H1 (cell line): Measurements from ENCODE around the gene GKN2. TPM values are rescaled to one million over a fixed set of nuclear protein-coding genes. Genes with fewer than 3 reads are reported as not detected.
A peak's percentile ranks its signal among the peaks of the same experiment; 100 is the strongest.

Source experiments
- BACH1 ChIP-seq: IDR thresholded peaks from 2 replicates; pipeline ENCODE4 v1.6.1; 2012; ENCODE audit warnings: low read length, improper control_type of control experiment
- CEBPB ChIP-seq: IDR thresholded peaks from 2 replicates; pipeline ENCODE4 v1.6.1; 2012; ENCODE audit warnings: low read depth, low read length
- CHD1 ChIP-seq: IDR thresholded peaks from 2 replicates; pipeline ENCODE4 v1.6.1; 2012; ENCODE audit warnings: low read depth, low read length, improper control_type of control experiment
- EP300 ChIP-seq, 2 experiments: IDR thresholded peaks; 1 replicate in 1 of 2; 2 replicates in 1 of 2; pipeline ENCODE4 v1.6.1; 2011 to 2012; ENCODE audit warnings: low read depth in 2 of 2, low read length in 2 of 2, mild to moderate bottlenecking in 2 of 2, borderline replicate concordance in 1 of 2, inconsistent platforms in 1 of 2, moderate library complexity in 1 of 2
- FOSL1 ChIP-seq: IDR thresholded peaks from 2 replicates; pipeline ENCODE4 v1.6.1; 2011; ENCODE audit warnings: mild to moderate bottlenecking, low read depth, low read length, moderate library complexity; ENCODE audit not compliant: insufficient read depth
- GABPA ChIP-seq: IDR thresholded peaks from 2 replicates; pipeline ENCODE4 v1.6.1; 2011; ENCODE audit warnings: mild to moderate bottlenecking, low read length, moderate library complexity, borderline replicate concordance; ENCODE audit not compliant: insufficient read depth
- HDAC2 ChIP-seq, 2 experiments: fragments of 300-600 bp in 1 of 2; sonication (generic) in 1 of 2; IDR thresholded peaks; 2 replicates each; pipeline ENCODE4 v1.6.1; 2011 to 2012; ENCODE audit warnings: low read depth in 2 of 2, low read length in 2 of 2, mild to moderate bottlenecking in 2 of 2, moderate library complexity in 2 of 2, borderline replicate concordance in 1 of 2, inconsistent platforms in 1 of 2
- MAFK ChIP-seq: IDR thresholded peaks from 2 replicates; pipeline ENCODE4 v1.6.1; 2012; ENCODE audit warnings: low read depth, mild to moderate bottlenecking, improper control_type of control experiment, low read length
- MAX ChIP-seq: IDR thresholded peaks from 2 replicates; pipeline ENCODE4 v1.6.1; 2012; ENCODE audit warnings: inconsistent platforms
- PHF8 ChIP-seq: fragments of 200-600 bp; sonication (generic); conservative IDR thresholded peaks from 2 replicates; pipeline ENCODE4 v1.7.1; 2012; ENCODE audit warnings: low read depth, mild to moderate bottlenecking, inconsistent platforms, low read length, moderate library complexity
- RBBP5 ChIP-seq: IDR thresholded peaks from 2 replicates; pipeline ENCODE4 v1.7.1; 2012; ENCODE audit warnings: low read depth, mild to moderate bottlenecking, inconsistent platforms, low read length, moderate library complexity, borderline replicate concordance
- RNF2 ChIP-seq: fragments of 200-900, 300-1000 bp; sonication (generic); IDR thresholded peaks from 2 replicates; pipeline ENCODE4 v1.7.1; 2016; ENCODE audit warnings: borderline replicate concordance, low read depth, mild to moderate bottlenecking, antibody characterized with exemption, low read length; ENCODE audit not compliant: poor library complexity, severe bottlenecking; ENCODE audit errors: missing control alignments
- RXRA ChIP-seq: IDR thresholded peaks from 2 replicates; pipeline ENCODE4 v1.6.1; 2011; ENCODE audit warnings: low read depth, mild to moderate bottlenecking, low read length, moderate library complexity; ENCODE audit not compliant: insufficient read depth
- SP2 ChIP-seq: IDR thresholded peaks from 2 replicates; pipeline ENCODE4 v1.6.1; 2012; ENCODE audit warnings: mild to moderate bottlenecking, low read length, inconsistent platforms
- SRF ChIP-seq: IDR thresholded peaks from 2 replicates; pipeline ENCODE4 v1.6.1; 2011; ENCODE audit warnings: mild to moderate bottlenecking, low read depth, low read length, moderate library complexity
- SUZ12 ChIP-seq: fragments of 200-600 bp; sonication (generic); IDR thresholded peaks from 2 replicates; pipeline ENCODE4 v1.6.1; 2012; ENCODE audit warnings: mild to moderate bottlenecking, inconsistent platforms, low read length, moderate library complexity, mixed read lengths
- TAF1 ChIP-seq: IDR thresholded peaks from 2 replicates; pipeline ENCODE4 v1.6.1; 2011; ENCODE audit warnings: mild to moderate bottlenecking, low read depth, low read length
- TAF7 ChIP-seq: optimal IDR thresholded peaks from 2 replicates; pipeline ENCODE3; 2011; ENCODE audit warnings: low read depth, mild to moderate bottlenecking, inconsistent platforms, low read length, moderate library complexity, borderline replicate concordance
- USF2 ChIP-seq: IDR thresholded peaks from 2 replicates; pipeline ENCODE4 v1.6.1; 2011; ENCODE audit warnings: low read length, improper control_type of control experiment
- ZNF274 ChIP-seq: IDR thresholded peaks from 2 replicates; pipeline ENCODE4 v1.7.0; 2012; ENCODE audit warnings: low read length, borderline replicate concordance; ENCODE audit errors: extremely low read depth
- polyA plus RNA-seq, 7 experiments: library from polyadenylated mRNA; depleted of rRNA in 3 of 7; stranded (reverse) in 5 of 7; unstranded in 2 of 7; fragments of >200 nt in 5 of 7; fragments of 200-250 nt in 2 of 7; gene quantifications; 1 replicate in 5 of 7; 2 replicates in 1 of 7; 4 replicates in 1 of 7; pipeline versions ENCODE4 v1.2.1 to v1.2.3, GENCODE V29; 2011 to 2013; ENCODE audit warnings: missing spikeins in 2 of 7, mixed read lengths in 2 of 7
- total RNA-seq: library from RNA; stranded (reverse); fragmentation: NEBNext Ultra II Directional; extraction: Animal tissue kit (Norgen Biotek cat#: 25700); gene quantifications from 2 replicates; pipeline ENCODE4 v1.2.1, GENCODE V29; 2021

Gene GKN2
- total and polyA plus RNA-seq, 2 of the 8 experiments (the other 6 are each of a cell fraction or from before 2014, with no cell fraction given): not detected

- TF ChIP-seq RXRA: no peak
- TF ChIP-seq FOSL1: no peak
- TF ChIP-seq TAF1: 0 out of 2 replicates have a peak, but pooled peaks have one; percentile 32
- no peak for TF ChIP-seq GABPA
- no peak for TF ChIP-seq RNF2
- no peak for TF ChIP-seq EP300 (IDR thresholded peaks at IDR 0.05; ENCODE audit: borderline replicate concordance in 1 of 2, low read depth in 2 of 2, low read length in 2 of 2)
- TF ChIP-seq SRF: no peak
- no peak for TF ChIP-seq SP2
- 0 out of 2 replicates have a peak, but pooled peaks have one; percentile 19 for TF ChIP-seq MAX
- no peak for TF ChIP-seq CEBPB
- no peak for TF ChIP-seq USF2
- TF ChIP-seq CHD1: no peak
- no peak for TF ChIP-seq BACH1
- 0 out of 4 replicates have a peak, but pooled peaks of 1 of the 2 experiments have one; percentile 48 for TF ChIP-seq HDAC2 (IDR thresholded peaks at IDR 0.05; ENCODE audit: borderline replicate concordance in 1 of 2, low read depth in 2 of 2, low read length in 2 of 2)
- TF ChIP-seq RBBP5: 0 out of 2 replicates have a peak, but pooled peaks have one; percentile 9
- TF ChIP-seq TAF7: no peak
- no peak for TF ChIP-seq SUZ12
- no peak for TF ChIP-seq MAFK
- TF ChIP-seq PHF8: peak; percentile 46; the same call in 1 of the 2 replicates
- no peak for TF ChIP-seq ZNF274
These were observed 8.8 kb downstream of the GKN2 start (continued) for GRCh38 chr2:68943581-68944568.
